Measurements from ENCODE around the gene IRS2. TPM values are rescaled to one million over a fixed set of nuclear protein-coding genes. Genes with fewer than 3 reads are reported as not detected.
A peak's percentile ranks its signal among the peaks of the same experiment; 100 is the strongest.

The IRS2 gene
- total and polyA plus RNA-seq, 2 donors (not counting 1 experiment from before 2014, with no cell fraction given) = 2.3 TPM

- Histone ChIP-seq H3K27me3 (ENCODE audit: control insufficient read depth, insufficient read depth, low read length) (no peaks in the 10 kb centered on the region), H4K20me1 (ENCODE audit: control insufficient read depth, extremely low read depth, insufficient read depth, low read length) (no peaks in the 10 kb centered on the region), H3K27ac (ENCODE audit: insufficient read depth, low read length) (no peak overlapping the region), H3K79me2 (ENCODE audit: control insufficient read depth, insufficient read depth, low read length) (peaks cover 17% of the 10 kb centered on the region), H3K4me3 (replicated peaks in 1 of 4; ENCODE audit: control extremely low read depth in 1 of 4, insufficient read depth in 1 of 4, low read depth in 3 of 4, low read length in 4 of 4) (peak overlapping the region; percentile 25 to 63 (median 52)), H2AFZ (ENCODE audit: low read length) (no peak overlapping the region), H3K36me3 (ENCODE audit: control insufficient read depth, insufficient read depth, low read length) (peaks cover 7% of the 10 kb centered on the region), H3K4me2 (ENCODE audit: extremely low read depth, insufficient read depth, low read length) (peak overlapping the region; percentile 93), H3K9ac (ENCODE audit: insufficient read depth, low read length) (no peak overlapping the region), H3K4me1 (ENCODE audit: control insufficient read depth, extremely low read depth, insufficient read depth, low read length) (peaks cover 3% of the 10 kb centered on the region), H3K9me3 (ENCODE audit: control insufficient read depth, insufficient read depth, low read depth, low read length) (no peaks in the 10 kb centered on the region)
- no peak for TF ChIP-seq CTCF (conservative IDR thresholded peaks at IDR 0.05 in 1 of 2, IDR thresholded peaks at IDR 0.05 in 1 of 2; ENCODE audit: low read depth in 1 of 2, low read length in 2 of 2)
- TF ChIP-seq EZH2 (IDR thresholded peaks at IDR 0.05; ENCODE audit: low read length, missing control alignments) = no peak
- DNase-seq (ENCODE audit: low read depth in 2 of 2) = no peak
Observed at GRCh38 chr13:109780845-109781383, 5.5 kb downstream of the IRS2 start.

- peak in 1 of 2 donors; percentile 8 for DNase-seq (ENCODE audit: low read depth in 2 of 2)
- H3K4me2 ChIP-seq (ENCODE audit: extremely low read depth, insufficient read depth, low read length) = peak overlapping the region; percentile 93
- peaks cover 17% of the 10 kb centered on the region for H3K79me2 ChIP-seq (ENCODE audit: control insufficient read depth, insufficient read depth, low read length)
- H3K36me3 ChIP-seq (ENCODE audit: control insufficient read depth, insufficient read depth, low read length) = peaks cover 7% of the 10 kb centered on the region
- no peaks in the 10 kb centered on the region for H3K9me3 ChIP-seq (ENCODE audit: control insufficient read depth, insufficient read depth, low read depth, low read length)
- H3K4me3 ChIP-seq (replicated peaks in 1 of 4; ENCODE audit: control extremely low read depth in 1 of 4, insufficient read depth in 1 of 4, low read depth in 3 of 4, low read length in 4 of 4) = peak overlapping the region; percentile 16 to 63 (median 44)
- H2AFZ ChIP-seq (ENCODE audit: low read length) = no peak overlapping the region
- TF ChIP-seq CTCF (conservative IDR thresholded peaks at IDR 0.05 in 1 of 2, IDR thresholded peaks at IDR 0.05 in 1 of 2; ENCODE audit: low read depth in 1 of 2, low read length in 2 of 2) = no peak
- TF ChIP-seq EZH2 (IDR thresholded peaks at IDR 0.05; ENCODE audit: low read length, missing control alignments) = no peak
- H3K27me3 ChIP-seq (ENCODE audit: control insufficient read depth, insufficient read depth, low read length) = no peaks in the 10 kb centered on the region
- H3K27ac ChIP-seq (ENCODE audit: insufficient read depth, low read length) = no peak overlapping the region
- peaks cover 3% of the 10 kb centered on the region for H3K4me1 ChIP-seq (ENCODE audit: control insufficient read depth, extremely low read depth, insufficient read depth, low read length)
- no peak overlapping the region for H3K9ac ChIP-seq (ENCODE audit: insufficient read depth, low read length)
- H4K20me1 ChIP-seq (ENCODE audit: control insufficient read depth, extremely low read depth, insufficient read depth, low read length) = no peaks in the 10 kb centered on the region
Observed at GRCh38 chr13:109779876-109780510, 6.4 kb downstream of the IRS2 start.

- Histone ChIP-seq H4K20me1 (ENCODE audit: control insufficient read depth, extremely low read depth, insufficient read depth, low read length) (no peaks in the 10 kb centered on the region), H3K9ac (ENCODE audit: insufficient read depth, low read length) (no peak overlapping the region), H3K4me3 (replicated peaks in 1 of 4; ENCODE audit: control extremely low read depth in 1 of 4, insufficient read depth in 1 of 4, low read depth in 3 of 4, low read length in 4 of 4) (peak overlapping the region in 2 of 4 experiments; percentile 35 to 63), H2AFZ (ENCODE audit: low read length) (no peak overlapping the region), H3K4me1 (ENCODE audit: control insufficient read depth, extremely low read depth, insufficient read depth, low read length) (peaks cover 3% of the 10 kb centered on the region), H3K27me3 (ENCODE audit: control insufficient read depth, insufficient read depth, low read length) (no peaks in the 10 kb centered on the region), H3K36me3 (ENCODE audit: control insufficient read depth, insufficient read depth, low read length) (peaks cover 7% of the 10 kb centered on the region), H3K79me2 (ENCODE audit: control insufficient read depth, insufficient read depth, low read length) (peaks cover 15% of the 10 kb centered on the region), H3K9me3 (ENCODE audit: control insufficient read depth, insufficient read depth, low read depth, low read length) (no peaks in the 10 kb centered on the region), H3K27ac (ENCODE audit: insufficient read depth, low read length) (no peak overlapping the region), H3K4me2 (ENCODE audit: extremely low read depth, insufficient read depth, low read length) (peak overlapping the region; percentile 38)
- DNase-seq (ENCODE audit: low read depth in 2 of 2) = peak in 1 of 2 donors; percentile 29
- TF ChIP-seq CTCF (conservative IDR thresholded peaks at IDR 0.05 in 1 of 2, IDR thresholded peaks at IDR 0.05 in 1 of 2; ENCODE audit: low read depth in 1 of 2, low read length in 2 of 2) (no peak), EZH2 (IDR thresholded peaks at IDR 0.05; ENCODE audit: low read length, missing control alignments) (no peak)
Observed at GRCh38 chr13:109779074-109779473, 7.3 kb downstream of the IRS2 start.

Data from fibroblast of lung (primary cell).